Common myeloid progenitor, CD34-positive (primary cell): Measurements from ENCODE around the gene CNTN4.
"Not testable (repeated sequence)": the region's sequence is repeated elsewhere in the genome, so short reads cannot be mapped to it uniquely, and the experiment has no call there.

ENCODE experiments used
- CTCF ChIA-PET: fragments of 350-600 bp; sonication (Branson Sonifier 250); formaldehyde crosslinking; loops from one replicate; lab custom pipeline; 2021; ENCODE audit warnings: antibody characterized with exemption; lab: Charles Lee
- POLR2A ChIA-PET: fragments of 350-600 bp; sonication (Branson Sonifier 250); formaldehyde crosslinking; loops from one replicate; lab custom pipeline; 2021; ENCODE audit warnings: antibody characterized with exemption; lab: Charles Lee
- DNase-seq, 3 donors: peaks; one replicate each; pipeline versions ENCODE4 v3.0.0 to v3.0.0-alpha.2; 2013
- H3K27ac ChIP-seq, 2 experiments: 1 replicate in 1 of 2; 2 replicates in 1 of 2; pipeline ENCODE4 v1.7.0; 2013; ENCODE audit warnings: inconsistent platforms in 2 of 2, low read length in 2 of 2, mild to moderate bottlenecking in 2 of 2, low read depth in 1 of 2, moderate library complexity in 1 of 2; ENCODE audit not compliant: severe bottlenecking in 2 of 2, insufficient read depth in 1 of 2, poor library complexity in 1 of 2
- H3K27me3 ChIP-seq, 5 experiments: replicated peaks in 2 of 5; 1 replicate in 3 of 5; 2 replicates in 2 of 5; pipeline versions ENCODE4 v1.6.1 to v1.7.0; 2013; ENCODE audit warnings: low read length in 4 of 5, mild to moderate bottlenecking in 2 of 5, moderate library complexity in 2 of 5, inconsistent platforms in 1 of 5; ENCODE audit not compliant: insufficient read depth in 5 of 5, control insufficient read depth in 4 of 5
- H3K36me3 ChIP-seq, 4 experiments: 1 replicate in 2 of 4; 2 replicates in 2 of 4; pipeline versions ENCODE4 v1.6.1 to v1.7.0; 2013; ENCODE audit warnings: low read length in 3 of 4, control low read depth in 1 of 4, mild to moderate bottlenecking in 1 of 4; ENCODE audit not compliant: control insufficient read depth in 4 of 4, insufficient read depth in 4 of 4
- H3K4me1 ChIP-seq, 4 experiments: 1 replicate in 3 of 4; 2 replicates in 1 of 4; pipeline versions ENCODE4 v1.6.1 to v1.7.1; 2013; ENCODE audit warnings: low read length in 3 of 4, mild to moderate bottlenecking in 3 of 4, control low read depth in 1 of 4, inconsistent platforms in 1 of 4, moderate library complexity in 1 of 4; ENCODE audit not compliant: control insufficient read depth in 4 of 4, insufficient read depth in 4 of 4; ENCODE audit errors: control extremely low read depth in 1 of 4
- H3K4me3 ChIP-seq, 7 experiments: 1 replicate in 4 of 7; 2 replicates in 3 of 7; pipeline versions ENCODE4 v1.5.1 to v1.7.0; 2013; ENCODE audit warnings: mild to moderate bottlenecking in 7 of 7, low read length in 6 of 7, moderate library complexity in 6 of 7, inconsistent platforms in 2 of 7, low read depth in 2 of 7, control low read depth in 1 of 7; ENCODE audit not compliant: insufficient read depth in 4 of 7, control insufficient read depth in 1 of 7; ENCODE audit errors: extremely low read depth in 1 of 7
- H3K9me3 ChIP-seq, 5 experiments: 1 replicate in 4 of 5; 2 replicates in 1 of 5; pipeline versions ENCODE4 v1.6.1 to v1.7.1; 2013; ENCODE audit warnings: low read length in 4 of 5, mild to moderate bottlenecking in 2 of 5, inconsistent platforms in 1 of 5, low read depth in 1 of 5, moderate library complexity in 1 of 5; ENCODE audit not compliant: control insufficient read depth in 4 of 5, insufficient read depth in 2 of 5; ENCODE audit errors: control extremely low read depth in 1 of 5
- WGBS: methylation state at CpG from one replicate; pipeline ENCODE4 v1.1.5; 2013; ENCODE audit not compliant: insufficient coverage; 5-methylcytosine and 5-hydroxymethylcytosine counted together

The CNTN4 gene

DNA sequence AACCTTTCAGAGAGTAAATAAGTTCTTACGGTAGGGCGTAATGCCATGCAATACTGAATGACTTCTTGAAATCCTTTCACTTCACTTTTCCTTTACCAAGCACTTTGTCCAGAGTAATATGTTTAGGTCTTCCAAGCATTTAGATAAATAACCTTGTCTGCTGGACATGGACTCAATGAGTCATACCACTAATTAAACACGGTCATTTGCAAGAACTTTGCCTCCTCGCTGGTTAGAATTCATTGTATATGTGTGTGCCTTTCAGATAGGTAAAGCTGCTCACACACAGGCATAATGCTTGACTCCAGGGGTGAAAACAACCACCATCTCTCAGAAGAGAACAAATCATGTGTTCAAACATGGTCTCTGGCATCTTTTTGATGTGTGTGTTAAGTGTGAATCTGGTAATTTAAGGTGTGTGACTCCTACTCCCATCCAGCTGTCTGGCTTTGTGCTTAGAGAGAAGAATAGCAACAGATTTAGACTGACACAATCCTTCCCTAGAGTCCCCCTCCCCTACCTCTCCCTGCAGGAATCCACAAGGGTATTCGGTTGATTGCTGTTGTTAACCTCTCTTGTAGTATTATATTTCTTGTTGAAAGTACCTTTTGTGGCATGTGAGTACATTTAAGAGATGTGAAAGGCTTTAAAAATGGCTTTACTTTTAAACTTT is 419.0 kb downstream of the CNTN4 start:
- no peak overlapping the region for H3K27ac ChIP-seq
- no peaks in the 10 kb centered on the region for H3K9me3 ChIP-seq
- DNase-seq, result no peak
- POLR2A ChIA-PET, result no interaction called here
- no peaks in the 10 kb centered on the region for H3K36me3 ChIP-seq
- CTCF ChIA-PET, result no interaction called here
- no peak overlapping the region for H3K4me3 ChIP-seq
- H3K4me1 ChIP-seq, result no peaks in the 10 kb centered on the region
- no peaks in the 10 kb centered on the region for H3K27me3 ChIP-seq
- 94% methylated on average over 2 of the region's 5 CpGs for WGBS

- WGBS, result 70% methylated on average over 1 of the region's 2 CpGs
- H3K27ac ChIP-seq, result no peak overlapping the region
- no peaks in the 10 kb centered on the region for H3K9me3 ChIP-seq
- no peaks in the 10 kb centered on the region for H3K27me3 ChIP-seq
- ChIA-PET CTCF (no interaction called here), POLR2A (no interaction called here)
- H3K4me3 ChIP-seq, result no peak overlapping the region
- H3K36me3 ChIP-seq, result no peaks in the 10 kb centered on the region
- H3K4me1 ChIP-seq, result no peaks in the 10 kb centered on the region
- DNase-seq, result no peak
These were observed 424.7 kb downstream of the CNTN4 start for GRCh38 chr3:2523281-2523836.

DNA sequence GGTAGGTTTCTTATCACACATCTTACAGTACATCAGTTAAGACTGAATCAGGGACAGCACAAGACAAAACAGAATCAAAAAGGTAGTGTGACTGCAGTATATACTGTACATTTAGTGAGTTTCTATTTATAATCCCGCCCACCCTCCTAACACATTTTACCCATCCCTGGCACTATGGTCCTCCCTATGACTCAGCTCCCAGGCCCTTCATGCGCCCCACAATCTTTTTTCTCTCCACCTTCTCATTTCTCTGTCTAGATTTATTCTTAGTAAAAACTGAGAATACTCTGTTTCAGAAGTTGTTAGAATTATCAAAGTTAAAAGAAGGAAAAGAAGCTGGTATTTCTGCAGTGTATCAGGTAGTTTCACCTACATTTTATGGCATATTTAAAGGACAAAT is 427.3 kb downstream of the CNTN4 start:
- ChIA-PET CTCF (no interaction called here), POLR2A (no interaction called here)
- H3K9me3 ChIP-seq, result no peaks in the 10 kb centered on the region
- no peak for DNase-seq
- H3K27ac ChIP-seq, result no peak overlapping the region
- H3K4me3 ChIP-seq, result no peak overlapping the region
- H3K36me3 ChIP-seq, result no peaks in the 10 kb centered on the region
- no CpG with 5 or more reads among the region's 2 CpGs for WGBS
- H3K27me3 ChIP-seq, result no peaks in the 10 kb centered on the region
- H3K4me1 ChIP-seq, result no peaks in the 10 kb centered on the region

DNA sequence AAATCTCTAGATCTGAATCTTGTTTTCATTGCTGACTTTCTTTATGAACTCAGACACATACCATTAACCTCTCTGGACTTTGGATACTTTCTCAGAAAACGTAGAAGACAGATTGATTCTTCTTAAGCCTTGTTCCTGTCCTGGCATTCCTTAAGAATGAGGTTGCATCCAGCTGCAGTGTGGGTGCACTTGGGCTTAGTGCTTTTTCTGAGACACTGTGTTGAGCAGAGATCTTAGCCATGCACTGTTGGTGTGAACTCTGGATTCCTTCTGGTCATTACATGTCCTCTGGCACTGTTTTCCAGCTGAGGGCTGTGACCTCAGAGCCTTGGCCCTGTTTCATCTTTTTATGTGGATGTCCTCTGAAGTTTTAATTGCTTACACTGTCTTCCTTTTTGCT is 428.3 kb downstream of the CNTN4 start:
- no peak overlapping the region for H3K4me3 ChIP-seq
- H3K4me1 ChIP-seq, result no peaks in the 10 kb centered on the region
- no peak for DNase-seq
- 67% methylated on average over 1 of the region's 1 CpG for WGBS
- H3K27ac ChIP-seq, result no peak overlapping the region
- H3K9me3 ChIP-seq, result no peaks in the 10 kb centered on the region
- POLR2A ChIA-PET, result no interaction called here
- CTCF ChIA-PET, result no interaction called here
- H3K27me3 ChIP-seq, result no peaks in the 10 kb centered on the region
- H3K36me3 ChIP-seq, result no peaks in the 10 kb centered on the region

DNA sequence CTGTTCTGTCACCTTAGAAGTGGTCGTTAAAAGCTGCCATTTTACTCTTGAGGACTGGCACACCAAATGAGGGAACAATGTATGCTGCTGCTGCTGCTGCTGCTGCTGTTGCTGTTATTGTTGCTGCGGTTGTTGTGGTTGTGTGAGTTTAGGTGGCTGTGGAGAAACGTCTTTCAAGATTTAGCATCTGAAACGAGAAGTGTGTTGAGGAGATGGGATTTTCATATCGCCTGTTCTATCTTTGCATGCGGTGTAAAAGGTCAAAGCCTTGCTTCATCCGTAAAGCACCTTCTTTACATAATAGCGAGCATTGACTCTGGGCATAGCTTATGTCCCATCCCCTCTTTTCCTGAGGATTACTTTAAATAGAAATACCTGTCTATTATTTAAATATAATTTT is 428.7 kb downstream of the CNTN4 start:
- H3K27ac ChIP-seq, H3K27me3 ChIP-seq, CTCF ChIA-PET, H3K4me3 ChIP-seq, DNase-seq, H3K4me1 ChIP-seq, H3K9me3 ChIP-seq, POLR2A ChIA-PET, H3K36me3 ChIP-seq: not testable (repeated sequence)
- 90% methylated on average over 2 of the region's 8 CpGs for WGBS

GRCh38 chr3:2534767-2535166 is 436.1 kb downstream of the CNTN4 start:
- CTCF ChIA-PET, DNase-seq, POLR2A ChIA-PET, H3K27ac ChIP-seq, H3K4me3 ChIP-seq, H3K36me3 ChIP-seq, H3K4me1 ChIP-seq, H3K27me3 ChIP-seq, H3K9me3 ChIP-seq: not testable (repeated sequence)
- 100% methylated on average over 1 of the region's 6 CpGs for WGBS

DNA sequence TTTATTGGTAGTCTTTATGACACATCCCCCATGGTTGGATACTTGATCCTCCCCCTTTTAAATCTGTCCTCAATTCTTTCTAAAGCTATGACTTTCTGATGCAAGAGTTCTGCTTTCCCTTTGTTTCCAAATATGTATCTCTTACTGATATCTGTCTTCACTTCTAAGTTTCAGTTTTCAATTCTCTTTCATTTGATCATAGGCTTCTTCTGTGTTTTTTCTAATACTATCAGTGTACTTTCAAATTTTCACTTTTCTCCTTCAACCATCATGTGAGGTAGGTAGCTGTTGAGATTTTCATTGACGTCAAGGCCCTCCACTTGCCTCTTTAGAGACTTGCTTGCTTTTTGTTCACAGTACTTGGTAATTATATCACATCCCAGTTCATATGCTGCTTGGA is 436.5 kb downstream of the CNTN4 start:
- no peaks in the 10 kb centered on the region for H3K27me3 ChIP-seq
- WGBS, result no CpG with 5 or more reads among the region's 1 CpG
- H3K9me3 ChIP-seq, result peaks cover 0 to 1% (median 0%) of the 10 kb centered on the region in 5 experiments
- no peak overlapping the region for H3K4me3 ChIP-seq
- no peaks in the 10 kb centered on the region for H3K36me3 ChIP-seq
- CTCF ChIA-PET, result no interaction called here
- no peak for DNase-seq
- no peaks in the 10 kb centered on the region for H3K4me1 ChIP-seq
- no peak overlapping the region for H3K27ac ChIP-seq
- POLR2A ChIA-PET, result no interaction called here
